Peyer's patch (tissue), 4 donors: ENCODE measurements around the gene CPHXL.

Experiments used
- POLR2A ChIP-seq, 2 donors: fragments of 450-650 bp; IDR thresholded peaks; one replicate each; pipeline ENCODE4 v1.5.1; 2017; ENCODE audit warnings: antibody characterized with exemption in 2 of 2, mild to moderate bottlenecking in 2 of 2, moderate library complexity in 2 of 2
- TF ChIP-seq, protein P1 (sequence below), 6 experiments: fragments of 450-650 bp in 4 of 6; fragments of 200-600 bp in 2 of 6; sonication (generic) in 1 of 6; IDR thresholded peaks; one replicate each; pipeline ENCODE4 v1.5.1; 2017 to 2019; ENCODE audit warnings: antibody characterized with exemption in 6 of 6, mild to moderate bottlenecking in 3 of 6, moderate library complexity in 1 of 6

DNA sequence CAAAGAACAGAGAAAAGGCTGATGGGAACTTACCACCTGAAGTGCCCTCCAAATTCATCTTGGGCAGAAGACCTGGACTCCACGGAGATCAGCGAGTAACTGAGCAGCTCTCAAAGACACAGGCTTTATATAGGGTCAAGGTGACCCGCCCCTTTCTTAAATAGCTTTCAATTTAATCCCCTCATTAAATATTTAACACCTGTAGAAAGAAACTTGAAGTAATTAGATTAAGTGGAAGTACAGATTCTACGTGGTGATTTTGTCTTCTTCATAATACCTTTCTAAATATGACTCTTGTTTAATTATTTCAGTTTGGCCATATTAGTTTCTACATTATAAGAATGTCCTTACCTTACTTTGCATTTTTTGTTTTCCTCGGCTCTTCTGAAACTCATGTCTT, 24.9 kb downstream of the CPHXL start, which contains the start of gene DUXB:
- TF ChIP-seq, protein P1, sequence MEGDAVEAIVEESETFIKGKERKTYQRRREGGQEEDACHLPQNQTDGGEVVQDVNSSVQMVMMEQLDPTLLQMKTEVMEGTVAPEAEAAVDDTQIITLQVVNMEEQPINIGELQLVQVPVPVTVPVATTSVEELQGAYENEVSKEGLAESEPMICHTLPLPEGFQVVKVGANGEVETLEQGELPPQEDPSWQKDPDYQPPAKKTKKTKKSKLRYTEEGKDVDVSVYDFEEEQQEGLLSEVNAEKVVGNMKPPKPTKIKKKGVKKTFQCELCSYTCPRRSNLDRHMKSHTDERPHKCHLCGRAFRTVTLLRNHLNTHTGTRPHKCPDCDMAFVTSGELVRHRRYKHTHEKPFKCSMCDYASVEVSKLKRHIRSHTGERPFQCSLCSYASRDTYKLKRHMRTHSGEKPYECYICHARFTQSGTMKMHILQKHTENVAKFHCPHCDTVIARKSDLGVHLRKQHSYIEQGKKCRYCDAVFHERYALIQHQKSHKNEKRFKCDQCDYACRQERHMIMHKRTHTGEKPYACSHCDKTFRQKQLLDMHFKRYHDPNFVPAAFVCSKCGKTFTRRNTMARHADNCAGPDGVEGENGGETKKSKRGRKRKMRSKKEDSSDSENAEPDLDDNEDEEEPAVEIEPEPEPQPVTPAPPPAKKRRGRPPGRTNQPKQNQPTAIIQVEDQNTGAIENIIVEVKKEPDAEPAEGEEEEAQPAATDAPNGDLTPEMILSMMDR (IDR thresholded peaks at IDR 0.05): no peak
- no peak for TF ChIP-seq POLR2A (IDR thresholded peaks at IDR 0.05)
